Smooth muscle cell (in vitro differentiated cells): Measurements from ENCODE around the gene GRIP2. TPM values are rescaled to one million over a fixed set of nuclear protein-coding genes. Genes with fewer than 3 reads are reported as not detected.

Experiments
- DNase-seq: peaks from one replicate; lab custom pipeline; 2025; ENCODE audit not compliant: unreplicated experiment; lab: John Stamatoyannopoulos, UW
- H2AFZ ChIP-seq: fragments of 200-600 bp; sonication (generic); 2 replicates; pipeline ENCODE4 v1.6.0; 2016; ENCODE audit warnings: antibody characterized with exemption, low read depth, mild to moderate bottlenecking
- H3F3A ChIP-seq: fragments of 200-600 bp; sonication (generic); 2 replicates; pipeline ENCODE4 v1.6.0; 2017; ENCODE audit warnings: antibody characterized with exemption, low read depth
- H3K27ac ChIP-seq: fragments of 200-600 bp; sonication (generic); 2 replicates; pipeline ENCODE4 v1.5.1; 2016; ENCODE audit warnings: low read depth, mild to moderate bottlenecking
- H3K27me3 ChIP-seq: fragments of 200-600 bp; sonication (generic); 2 replicates; pipeline ENCODE4 v1.6.1; 2016; ENCODE audit warnings: low read depth, mild to moderate bottlenecking
- H3K36me3 ChIP-seq: fragments of 200-600 bp; sonication (generic); 2 replicates; pipeline ENCODE4 v1.5.1; 2016; ENCODE audit warnings: low read depth
- H3K4me1 ChIP-seq: fragments of 200-600 bp; sonication (generic); 2 replicates; pipeline ENCODE4 v1.5.1; 2016; ENCODE audit warnings: low read depth
- H3K4me2 ChIP-seq: fragments of 200-600 bp; sonication (generic); 2 replicates; pipeline ENCODE4 v1.6.0; 2016; ENCODE audit warnings: mild to moderate bottlenecking
- H3K4me3 ChIP-seq: fragments of 200-600 bp; sonication (generic); 2 replicates; pipeline ENCODE4 v1.5.1; 2016; ENCODE audit warnings: mild to moderate bottlenecking
- H3K79me2 ChIP-seq: fragments of 200-600 bp; sonication (generic); 2 replicates; pipeline ENCODE4 v1.6.0; 2016; ENCODE audit warnings: low read depth, mild to moderate bottlenecking
- H3K9ac ChIP-seq: fragments of 200-600 bp; sonication (generic); 2 replicates; pipeline ENCODE4 v1.6.0; 2016; ENCODE audit warnings: low read depth
- H3K9me3 ChIP-seq: fragments of 200-600 bp; sonication (generic); replicated peaks from 2 replicates; pipeline ENCODE4 v1.5.1; 2016; ENCODE audit warnings: low read depth
- H4K20me1 ChIP-seq: fragments of 200-600 bp; sonication (generic); 2 replicates; pipeline ENCODE4 v1.6.0; 2016; ENCODE audit warnings: low read depth
- CTCF ChIP-seq: fragments of 200-600 bp; sonication (generic); IDR thresholded peaks from 2 replicates; pipeline ENCODE4 v1.5.1; 2017; ENCODE audit warnings: borderline replicate concordance, mild to moderate bottlenecking, antibody characterized with exemption; ENCODE audit not compliant: insufficient read depth, poor library complexity, severe bottlenecking
- WGBS: methylation state at CpG from one replicate; pipeline ENCODE4 v1.1.7; 2016; ENCODE audit warnings: low lambda C conversion rate; 5-methylcytosine and 5-hydroxymethylcytosine counted together
- polyA plus RNA-seq: library from polyadenylated mRNA; unstranded; fragments of >200 nt; fragmentation: Nextera tagmentation; extraction: Ambion mirVana; gene quantifications from 2 replicates; pipeline ENCODE4 v1.2.1, GENCODE V29; 2016
- total RNA-seq: library from RNA; depleted of rRNA; stranded (reverse); fragments of >200 nt; gene quantifications from 2 replicates; pipeline ENCODE4 v1.2.3, GENCODE V29; 2014

GRIP2 gene
- total and polyA plus RNA-seq, 2 experiments from 2014 or later, result 2.0 to 6.5 TPM

- H3K36me3 ChIP-seq, result no peaks in the 10 kb centered on the region
- H3K4me3 ChIP-seq, result no peak overlapping the region
- H2AFZ ChIP-seq, result no peak overlapping the region
- peaks cover 16% of the 10 kb centered on the region for H3K27me3 ChIP-seq
- no peak for TF ChIP-seq CTCF
- H4K20me1 ChIP-seq, result no peaks in the 10 kb centered on the region
- H3K4me2 ChIP-seq, result no peak overlapping the region
- no peak overlapping the region for H3K27ac ChIP-seq
- H3K9me3 ChIP-seq, result no peaks in the 10 kb centered on the region
- H3K79me2 ChIP-seq, result no peaks in the 10 kb centered on the region
- no peak overlapping the region for H3K9ac ChIP-seq
- 75% methylated on average over 2 of the region's 2 CpGs for WGBS
- no peak for DNase-seq
- no peaks in the 10 kb centered on the region for H3K4me1 ChIP-seq
- no peaks in the 10 kb centered on the region for H3F3A ChIP-seq
These were observed 46.5 kb upstream of the GRIP2 start for GRCh38 chr3:14586611-14587010.

GRCh38 chr3:14583548-14584091 is 43.5 kb upstream of the GRIP2 start:
- no peak overlapping the region for H2AFZ ChIP-seq
- H3K9ac ChIP-seq, result no peak overlapping the region
- no peak overlapping the region for H3K4me2 ChIP-seq
- no peak for DNase-seq
- 88% methylated on average over 5 of the region's 5 CpGs for WGBS
- no peak for TF ChIP-seq CTCF
- no peaks in the 10 kb centered on the region for H4K20me1 ChIP-seq
- H3K27ac ChIP-seq, result no peak overlapping the region
- no peaks in the 10 kb centered on the region for H3K4me1 ChIP-seq
- H3K4me3 ChIP-seq, result no peak overlapping the region
- no peaks in the 10 kb centered on the region for H3K79me2 ChIP-seq
- no peaks in the 10 kb centered on the region for H3K9me3 ChIP-seq
- H3K27me3 ChIP-seq, result peaks cover 16% of the 10 kb centered on the region
- no peaks in the 10 kb centered on the region for H3K36me3 ChIP-seq
- no peaks in the 10 kb centered on the region for H3F3A ChIP-seq

GRCh38 chr3:14582045-14582410 is 41.9 kb upstream of the GRIP2 start:
- Histone ChIP-seq H3K4me2 (no peak overlapping the region), H3K4me1 (no peaks in the 10 kb centered on the region), H3K36me3 (no peaks in the 10 kb centered on the region), H3K4me3 (no peak overlapping the region), H3F3A (no peaks in the 10 kb centered on the region), H3K9me3 (no peaks in the 10 kb centered on the region), H2AFZ (no peak overlapping the region), H3K9ac (no peak overlapping the region), H3K27ac (no peak overlapping the region), H4K20me1 (no peaks in the 10 kb centered on the region), H3K79me2 (no peaks in the 10 kb centered on the region), H3K27me3 (peaks cover 16% of the 10 kb centered on the region)
- 78% methylated on average over 4 of the region's 4 CpGs for WGBS
- no peak for DNase-seq
- no peak for TF ChIP-seq CTCF

GRCh38 chr3:14581334-14582044 is 41.3 kb upstream of the GRIP2 start:
- WGBS, result 94% methylated on average over 5 of the region's 5 CpGs
- no peak for DNase-seq
- no peak for TF ChIP-seq CTCF
- no peak overlapping the region for H3K9ac ChIP-seq
- no peaks in the 10 kb centered on the region for H3K4me1 ChIP-seq
- no peak overlapping the region for H3K27ac ChIP-seq
- H3K4me2 ChIP-seq, result no peak overlapping the region
- H3K9me3 ChIP-seq, result no peaks in the 10 kb centered on the region
- no peaks in the 10 kb centered on the region for H4K20me1 ChIP-seq
- H2AFZ ChIP-seq, result no peak overlapping the region
- H3K79me2 ChIP-seq, result no peaks in the 10 kb centered on the region
- H3K4me3 ChIP-seq, result no peak overlapping the region
- H3F3A ChIP-seq, result no peaks in the 10 kb centered on the region
- peaks cover 16% of the 10 kb centered on the region for H3K27me3 ChIP-seq
- H3K36me3 ChIP-seq, result no peaks in the 10 kb centered on the region
